SK-N-SH (cell line): ENCODE measurements around the gene PYGB.
A peak's percentile ranks its signal among the peaks of the same experiment; 100 is the strongest.

Experiments used
- ELF1 ChIP-seq: IDR thresholded peaks from 2 replicates; pipeline ENCODE4 v1.4.0; 2012
- EP300 ChIP-seq, 2 experiments: IDR thresholded peaks; 2 replicates each; pipeline versions ENCODE4 v1.4.0 to v1.6.1; 2012; ENCODE audit warnings: borderline replicate concordance in 1 of 2, low read depth in 1 of 2, low read length in 1 of 2
- GABPA ChIP-seq: IDR thresholded peaks from 2 replicates; pipeline ENCODE4 v1.4.0; 2012; ENCODE audit warnings: low read depth, mild to moderate bottlenecking
- REST ChIP-seq: IDR thresholded peaks from 2 replicates; pipeline ENCODE4 v1.6.1; 2012; ENCODE audit warnings: mild to moderate bottlenecking, low read depth, low read length, moderate library complexity
- TAF1 ChIP-seq: IDR thresholded peaks from 2 replicates; pipeline ENCODE4 v1.6.1; 2012; ENCODE audit warnings: low read depth, mild to moderate bottlenecking, low read length, moderate library complexity, borderline replicate concordance
- YY1 ChIP-seq: IDR thresholded peaks from 2 replicates; pipeline ENCODE4 v1.4.0; 2012; ENCODE audit warnings: low read depth, mild to moderate bottlenecking
- TF ChIP-seq, protein P1 (sequence below): fragments of 200-600 bp; sonication (generic); IDR thresholded peaks from 2 replicates; pipeline ENCODE4 v1.6.1; 2017; ENCODE audit warnings: antibody characterized with exemption, mild to moderate bottlenecking, moderate library complexity
- TF ChIP-seq, protein P2 (sequence below): fragments of 150-350 bp; IDR thresholded peaks from 2 replicates; pipeline ENCODE4 v1.6.1; 2016; ENCODE audit warnings: mild to moderate bottlenecking, low read depth, low read length

GRCh38 chr20:25310921-25311728 is 63.2 kb downstream of the PYGB start:
- TF ChIP-seq, protein P1, sequence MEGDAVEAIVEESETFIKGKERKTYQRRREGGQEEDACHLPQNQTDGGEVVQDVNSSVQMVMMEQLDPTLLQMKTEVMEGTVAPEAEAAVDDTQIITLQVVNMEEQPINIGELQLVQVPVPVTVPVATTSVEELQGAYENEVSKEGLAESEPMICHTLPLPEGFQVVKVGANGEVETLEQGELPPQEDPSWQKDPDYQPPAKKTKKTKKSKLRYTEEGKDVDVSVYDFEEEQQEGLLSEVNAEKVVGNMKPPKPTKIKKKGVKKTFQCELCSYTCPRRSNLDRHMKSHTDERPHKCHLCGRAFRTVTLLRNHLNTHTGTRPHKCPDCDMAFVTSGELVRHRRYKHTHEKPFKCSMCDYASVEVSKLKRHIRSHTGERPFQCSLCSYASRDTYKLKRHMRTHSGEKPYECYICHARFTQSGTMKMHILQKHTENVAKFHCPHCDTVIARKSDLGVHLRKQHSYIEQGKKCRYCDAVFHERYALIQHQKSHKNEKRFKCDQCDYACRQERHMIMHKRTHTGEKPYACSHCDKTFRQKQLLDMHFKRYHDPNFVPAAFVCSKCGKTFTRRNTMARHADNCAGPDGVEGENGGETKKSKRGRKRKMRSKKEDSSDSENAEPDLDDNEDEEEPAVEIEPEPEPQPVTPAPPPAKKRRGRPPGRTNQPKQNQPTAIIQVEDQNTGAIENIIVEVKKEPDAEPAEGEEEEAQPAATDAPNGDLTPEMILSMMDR = no peak
- no peak for TF ChIP-seq TAF1
- TF ChIP-seq GABPA = no peak
- no peak for TF ChIP-seq ELF1
- no peak for TF ChIP-seq YY1
- no peak for TF ChIP-seq REST
- TF ChIP-seq EP300 (IDR thresholded peaks at IDR 0.05; ENCODE audit: borderline replicate concordance in 1 of 2, low read depth in 1 of 2, low read length in 1 of 2) = peak in 1 of 2 experiments; percentile 52; a peak in 1 of 4 replicates
- TF ChIP-seq, protein P2, sequence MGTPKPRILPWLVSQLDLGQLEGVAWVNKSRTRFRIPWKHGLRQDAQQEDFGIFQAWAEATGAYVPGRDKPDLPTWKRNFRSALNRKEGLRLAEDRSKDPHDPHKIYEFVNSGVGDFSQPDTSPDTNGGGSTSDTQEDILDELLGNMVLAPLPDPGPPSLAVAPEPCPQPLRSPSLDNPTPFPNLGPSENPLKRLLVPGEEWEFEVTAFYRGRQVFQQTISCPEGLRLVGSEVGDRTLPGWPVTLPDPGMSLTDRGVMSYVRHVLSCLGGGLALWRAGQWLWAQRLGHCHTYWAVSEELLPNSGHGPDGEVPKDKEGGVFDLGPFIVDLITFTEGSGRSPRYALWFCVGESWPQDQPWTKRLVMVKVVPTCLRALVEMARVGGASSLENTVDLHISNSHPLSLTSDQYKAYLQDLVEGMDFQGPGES = no peak
